GM19468 (cell line): ENCODE measurements around the gene ATP2B3.

Source experiments
- ATAC-seq: cut with Tn5 transposase; IDR thresholded peaks from one replicate; pipeline ENCODE4 v1.9.1; 2021; ENCODE audit warnings: mild to moderate bottlenecking, moderate library complexity, moderate number of reproducible peaks; ENCODE audit not compliant: unreplicated experiment; ENCODE audit errors: extremely low read depth

Gene ATP2B3

GRCh38 chrX:153626863-153627674 lies 109.6 kb downstream of the ATP2B3 start:
- no peak for ATAC-seq

GRCh38 chrX:153627675-153628111 lies 110.3 kb downstream of the ATP2B3 start:
- ATAC-seq: no peak

DNA sequence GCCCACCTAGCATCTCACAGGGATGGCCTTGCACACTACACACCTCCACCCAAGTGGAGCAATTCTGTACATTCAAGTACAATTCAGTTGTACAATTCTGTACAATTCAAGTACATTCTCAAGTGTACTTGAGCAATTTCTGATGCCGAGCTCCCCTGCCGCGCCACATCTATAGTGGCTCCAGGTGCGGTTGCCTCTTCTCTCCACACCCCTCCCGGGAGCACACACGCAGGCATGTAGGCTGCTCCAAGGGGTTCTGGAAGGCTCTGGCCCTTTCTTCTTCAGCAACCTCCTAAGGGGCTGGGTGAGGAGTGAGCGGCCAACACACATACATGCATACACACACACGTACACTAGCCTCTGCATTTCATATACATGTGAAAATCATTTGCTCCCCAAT lies 110.7 kb downstream of the ATP2B3 start:
- no peak for ATAC-seq

GRCh38 chrX:153628665-153629064 lies 111.2 kb downstream of the ATP2B3 start:
- ATAC-seq: no peak

- no peak for ATAC-seq
Measured at GRCh38 chrX:153631346-153631745, 113.9 kb downstream of the ATP2B3 start.

DNA sequence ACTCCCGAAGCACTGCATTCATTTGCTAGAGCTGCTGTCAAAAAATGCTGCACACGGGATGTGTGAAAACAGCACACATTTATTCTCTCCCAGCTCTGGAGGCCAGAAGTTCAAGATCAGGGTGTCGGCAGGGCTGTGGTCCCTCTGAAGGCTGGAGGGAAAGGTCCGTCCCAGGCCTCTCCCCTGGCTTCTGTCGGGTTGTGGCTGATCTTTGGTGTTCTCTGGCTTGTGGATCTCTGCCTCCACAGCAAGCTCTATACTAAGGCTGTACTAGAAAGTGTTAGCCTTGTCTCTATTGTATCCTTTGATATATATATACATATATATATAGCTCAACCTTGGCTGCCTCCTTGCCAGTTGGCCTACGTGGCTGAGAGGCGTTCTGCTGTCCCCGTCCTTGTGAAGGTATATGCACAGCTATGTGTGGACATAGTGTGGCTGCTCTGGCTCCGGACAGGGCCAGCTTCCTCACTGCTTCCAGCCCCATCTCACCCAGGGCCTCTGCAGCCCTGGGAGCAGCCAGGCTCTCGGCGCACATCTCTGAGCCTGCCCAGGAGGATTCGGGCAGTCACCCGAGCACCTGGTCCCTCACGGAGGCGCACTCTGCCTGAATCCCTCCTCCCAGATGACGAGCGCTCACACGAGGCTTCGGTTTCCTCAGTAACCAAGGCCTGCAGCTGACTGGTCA lies 114.6 kb downstream of the ATP2B3 start:
- ATAC-seq: no peak
